Measurements from ENCODE around the gene C16orf54. TPM values are rescaled to one million over a fixed set of nuclear protein-coding genes. Genes with fewer than 3 reads are reported as not detected.
"Not testable (repeated sequence)": the region's sequence is repeated elsewhere in the genome, so short reads cannot be mapped to it uniquely, and the experiment has no call there.

Gene C16orf54
- total RNA-seq, 3 donors from 2014 or later: 1.6 to 3.4 (median 1.7) TPM

DNA sequence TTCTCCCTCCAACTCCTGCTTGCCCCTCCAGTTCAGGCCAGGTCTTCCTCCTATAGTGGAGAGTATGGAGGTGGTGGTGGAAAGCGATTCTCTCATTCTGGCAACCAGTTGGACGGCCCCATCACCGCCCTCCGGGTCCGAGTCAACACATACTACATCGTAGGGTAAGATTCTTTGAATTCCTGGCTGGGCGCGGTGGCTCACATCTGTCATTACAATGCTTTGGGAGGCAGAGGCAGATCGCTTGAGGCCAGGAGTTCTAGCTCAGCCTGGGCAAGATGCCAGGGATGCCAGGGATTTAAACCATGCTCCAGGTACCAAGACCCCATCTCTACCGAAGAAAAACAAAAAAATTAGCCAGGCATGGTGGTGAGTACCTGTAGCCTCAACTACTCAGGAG, 33.7 kb upstream of the C16orf54 start:
- intact Hi-C loops (cut with DNase I, micrococcal nuclease): no loop called here
- H3K4me3 ChIP-seq: no peak overlapping the region
- no peaks in the 10 kb centered on the region for H3K9me3 ChIP-seq
- H3K4me1 ChIP-seq (ENCODE audit: low read depth): no peaks in the 10 kb centered on the region
- TF ChIP-seq, protein P1, sequence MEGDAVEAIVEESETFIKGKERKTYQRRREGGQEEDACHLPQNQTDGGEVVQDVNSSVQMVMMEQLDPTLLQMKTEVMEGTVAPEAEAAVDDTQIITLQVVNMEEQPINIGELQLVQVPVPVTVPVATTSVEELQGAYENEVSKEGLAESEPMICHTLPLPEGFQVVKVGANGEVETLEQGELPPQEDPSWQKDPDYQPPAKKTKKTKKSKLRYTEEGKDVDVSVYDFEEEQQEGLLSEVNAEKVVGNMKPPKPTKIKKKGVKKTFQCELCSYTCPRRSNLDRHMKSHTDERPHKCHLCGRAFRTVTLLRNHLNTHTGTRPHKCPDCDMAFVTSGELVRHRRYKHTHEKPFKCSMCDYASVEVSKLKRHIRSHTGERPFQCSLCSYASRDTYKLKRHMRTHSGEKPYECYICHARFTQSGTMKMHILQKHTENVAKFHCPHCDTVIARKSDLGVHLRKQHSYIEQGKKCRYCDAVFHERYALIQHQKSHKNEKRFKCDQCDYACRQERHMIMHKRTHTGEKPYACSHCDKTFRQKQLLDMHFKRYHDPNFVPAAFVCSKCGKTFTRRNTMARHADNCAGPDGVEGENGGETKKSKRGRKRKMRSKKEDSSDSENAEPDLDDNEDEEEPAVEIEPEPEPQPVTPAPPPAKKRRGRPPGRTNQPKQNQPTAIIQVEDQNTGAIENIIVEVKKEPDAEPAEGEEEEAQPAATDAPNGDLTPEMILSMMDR (IDR thresholded peaks at IDR 0.05): no peak
- peak in 1 of 3 donors; percentile 17 for DNase-seq
- H3K36me3 ChIP-seq (ENCODE audit: low read depth): no peaks in the 10 kb centered on the region
- no peak for ATAC-seq

DNA sequence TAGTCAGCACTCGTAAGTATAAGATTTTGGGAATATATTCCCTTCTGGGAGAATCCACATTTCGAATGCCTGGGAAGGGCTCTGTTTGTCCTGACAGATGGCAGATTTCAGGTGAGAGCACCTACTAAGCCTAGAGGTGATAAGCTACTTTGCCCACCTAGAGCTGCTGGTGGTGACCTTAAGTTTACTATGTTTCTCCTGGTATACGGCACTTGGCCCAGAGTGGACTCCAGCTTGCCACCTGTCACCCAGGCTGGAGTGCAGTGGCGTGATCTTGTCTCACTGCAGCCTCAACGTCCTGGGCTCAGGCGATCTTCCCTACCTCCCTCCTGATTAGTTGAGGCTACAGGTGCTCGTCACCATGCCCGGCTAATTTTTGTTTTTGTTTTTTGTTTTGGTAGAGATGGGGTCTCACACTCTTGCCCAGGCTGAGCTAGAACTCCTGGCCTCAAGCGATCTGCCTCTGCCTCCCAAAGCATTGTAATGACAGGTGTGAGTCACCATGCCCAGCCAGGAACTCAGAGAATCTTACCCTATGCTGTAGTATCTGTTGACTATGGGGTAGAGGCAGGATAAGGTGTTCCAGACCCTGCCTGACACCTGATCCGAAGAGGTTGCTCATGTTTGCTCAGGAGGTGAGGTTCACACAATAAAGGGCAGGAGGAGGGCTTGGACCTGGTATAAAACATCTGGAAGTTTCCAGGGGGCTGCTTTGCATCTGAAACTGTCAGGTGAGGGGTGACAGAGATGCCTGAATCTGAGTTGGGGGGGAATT, 32.0 kb upstream of the C16orf54 start, which contains the start of gene ZG16:
Gene ZG16 (plus strand): TSS at position 681 of the 775 bp plus-strand sequence. CDS start 1,011 bp downstream, outside the sequence.
- ATAC-seq (peak; percentile 76), DNase-seq (no peak)
- H3K9me3 ChIP-seq: no peaks in the 10 kb centered on the region
- TF ChIP-seq, protein P1 (IDR thresholded peaks at IDR 0.05): no peak
- H3K4me1 ChIP-seq (ENCODE audit: low read depth): no peaks in the 10 kb centered on the region
- intact Hi-C loops (cut with DNase I, micrococcal nuclease): no loop called here
- H3K36me3 ChIP-seq (ENCODE audit: low read depth): no peaks in the 10 kb centered on the region
- no peak within 1 kb of the TSS for H3K4me3 ChIP-seq

- Histone ChIP-seq H3K4me1 (ENCODE audit: low read depth) (no peaks in the 10 kb centered on the region), H3K9me3 (no peaks in the 10 kb centered on the region), H3K36me3 (ENCODE audit: low read depth) (no peaks in the 10 kb centered on the region), H3K4me3 (no peak overlapping the region)
- TF ChIP-seq, protein P1 (IDR thresholded peaks at IDR 0.05): no peak
- ATAC-seq (peak; percentile 66), DNase-seq (no peak)
- intact Hi-C loops (cut with DNase I, micrococcal nuclease): no loop called here
These were observed 30.1 kb upstream of the C16orf54 start for GRCh38 chr16:29775742-29776408.

DNA sequence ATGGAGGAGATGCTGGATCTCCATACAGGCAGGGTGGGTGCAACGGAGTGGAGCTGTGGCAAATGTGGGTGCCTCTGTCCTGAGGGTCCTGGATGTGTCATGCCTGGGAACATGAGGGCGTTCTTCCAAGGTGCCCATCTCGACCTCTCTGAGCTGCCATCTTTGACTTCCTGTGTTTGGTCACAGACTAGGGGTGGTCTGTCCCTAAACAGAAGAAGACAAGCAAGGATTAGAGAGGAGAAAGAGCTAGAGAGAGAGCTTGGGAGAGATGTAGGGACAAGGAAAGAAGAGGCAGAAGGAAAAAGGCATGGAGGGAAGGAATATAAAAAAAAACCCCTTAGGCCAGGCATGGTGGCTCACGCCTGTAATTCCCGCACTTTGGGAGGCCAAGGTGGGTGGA, 28.9 kb upstream of the C16orf54 start:
- TF ChIP-seq, protein P1 (IDR thresholded peaks at IDR 0.05): no peak
- H3K36me3 ChIP-seq (ENCODE audit: low read depth): no peaks in the 10 kb centered on the region
- H3K4me3 ChIP-seq: no peak overlapping the region
- intact Hi-C loops (cut with DNase I, micrococcal nuclease): no loop called here
- H3K9me3 ChIP-seq: no peaks in the 10 kb centered on the region
- DNase-seq: no peak
- no peak for ATAC-seq
- H3K4me1 ChIP-seq (ENCODE audit: low read depth): peaks cover 11% of the 10 kb centered on the region

DNA sequence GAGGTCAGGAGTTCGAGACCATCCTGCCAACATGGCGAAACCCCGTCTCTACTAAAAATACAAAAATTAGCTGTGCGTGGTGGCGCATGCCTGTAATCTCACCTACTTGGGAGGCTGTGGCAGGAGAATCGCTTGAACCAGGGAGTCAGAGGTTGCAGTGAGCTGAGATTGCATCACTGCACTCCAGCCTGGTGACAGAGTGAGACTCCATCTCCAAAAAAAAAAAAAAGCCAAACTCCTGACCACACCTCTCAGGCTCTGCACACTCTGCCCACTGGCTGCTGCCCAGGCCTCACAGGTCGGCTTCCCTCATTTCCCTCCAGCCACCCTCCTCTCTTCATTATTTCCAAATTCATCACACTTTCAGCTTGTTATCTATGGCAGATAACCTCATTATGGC, 26.5 kb upstream of the C16orf54 start:
- ATAC-seq; H3K36me3 ChIP-seq (ENCODE audit: low read depth); H3K9me3 ChIP-seq; H3K4me3 ChIP-seq; DNase-seq; intact Hi-C loops (cut with DNase I, micrococcal nuclease): not testable (repeated sequence)
- peaks cover 11% of the 10 kb centered on the region for H3K4me1 ChIP-seq (ENCODE audit: low read depth)

Data from mucosa of descending colon (tissue), 3 donors.